Endothelial cell of umbilical vein (primary cell): ENCODE results near the gene MGAT5. TPM values are rescaled to one million over a fixed set of nuclear protein-coding genes. Genes with fewer than 3 reads are reported as not detected.

Experiments
- BruUV-seq: library from RNA; stranded (reverse); fragments of 400-500 nt; replicated peaks from 2 replicates; lab custom pipeline; 2021; lab: Mats Ljungman, UMichigan
- CTCF ChIA-PET: fragments of 300-600, 350-600 bp; sonication (Branson Sonifier 250); formaldehyde crosslinking; loops from one replicate; lab custom pipeline; 2021; ENCODE audit warnings: antibody characterized with exemption, inconsistent platforms; lab: Charles Lee
- POLR2A ChIA-PET: fragments of 300-600, 350-600 bp; sonication (Branson Sonifier 250); formaldehyde crosslinking; loops from one replicate; lab custom pipeline; 2021; ENCODE audit warnings: antibody characterized with exemption, inconsistent platforms; lab: Charles Lee
- DNase-seq: peaks from one replicate; pipeline ENCODE4 v3.0.0-alpha.2; 2011; ENCODE audit warnings: low read depth, low spot score
- FAIRE-seq: peaks from 2 replicates; lab custom pipeline; 2011; peaks lifted over from hg19 to GRCh38; lab: Jason Lieb, UNC
- H2AFZ ChIP-seq: 2 replicates; pipeline ENCODE4 v1.6.0; 2012; ENCODE audit warnings: low read depth, low read length, control low read depth, inconsistent platforms
- H3K27ac ChIP-seq: 2 replicates; pipeline ENCODE4 v1.5.1; 2011; ENCODE audit warnings: low read depth, mild to moderate bottlenecking, control low read depth, low read length, moderate library complexity; ENCODE audit not compliant: insufficient read depth
- H3K27me3 ChIP-seq, 2 experiments: 2 replicates each; pipeline versions ENCODE4 v1.6.0 to v1.6.1; 2011; ENCODE audit warnings: low read length in 2 of 2, mixed read lengths in 1 of 2; ENCODE audit not compliant: control insufficient read depth in 2 of 2, insufficient read depth in 2 of 2
- H3K36me3 ChIP-seq, 2 experiments: 2 replicates in 1 of 2; 3 replicates in 1 of 2; pipeline ENCODE4 v1.5.1; 2011; ENCODE audit warnings: low read length in 2 of 2, mild to moderate bottlenecking in 1 of 2, moderate library complexity in 1 of 2; ENCODE audit not compliant: control insufficient read depth in 2 of 2, insufficient read depth in 2 of 2; ENCODE audit errors: extremely low read depth in 1 of 2
- H3K4me1 ChIP-seq: 3 replicates; pipeline ENCODE4 v1.5.1; 2011; ENCODE audit warnings: mild to moderate bottlenecking, low read length; ENCODE audit not compliant: control insufficient read depth, insufficient read depth; ENCODE audit errors: extremely low read depth
- H3K4me2 ChIP-seq: 2 replicates; pipeline ENCODE4 v1.6.1; 2011; ENCODE audit warnings: low read length, control low read depth, mixed read lengths; ENCODE audit not compliant: insufficient read depth
- H3K4me3 ChIP-seq, 3 experiments: fragments of 200-600 bp in 1 of 3; sonication (generic), shearing (Covaris generic) in 1 of 3; replicated peaks in 1 of 3; 2 replicates each; pipeline ENCODE4 v1.5.1; 2011 to 2016; ENCODE audit warnings: control low read depth in 3 of 3, low read length in 3 of 3, mild to moderate bottlenecking in 2 of 3, inconsistent platforms in 1 of 3, low read depth in 1 of 3, moderate library complexity in 1 of 3; ENCODE audit not compliant: insufficient read depth in 1 of 3
- H3K79me2 ChIP-seq: 2 replicates; pipeline ENCODE4 v1.6.0; 2012; ENCODE audit warnings: low read length, inconsistent platforms; ENCODE audit not compliant: control insufficient read depth, insufficient read depth
- H3K9ac ChIP-seq: replicated peaks from 2 replicates; pipeline ENCODE3; 2011; ENCODE audit warnings: low read length, control low read depth; ENCODE audit not compliant: insufficient read depth; ENCODE audit errors: extremely low read depth
- H3K9me1 ChIP-seq: replicated peaks from 3 replicates; pipeline ENCODE4 v1.6.0; 2011; ENCODE audit warnings: mild to moderate bottlenecking, low read length; ENCODE audit not compliant: control insufficient read depth, insufficient read depth; ENCODE audit errors: extremely low read depth
- H3K9me3 ChIP-seq: replicated peaks from 2 replicates; pipeline ENCODE4 v1.5.1; 2012; ENCODE audit warnings: low read length, inconsistent platforms; ENCODE audit not compliant: control insufficient read depth, insufficient read depth
- H4K20me1 ChIP-seq: replicated peaks from 2 replicates; pipeline ENCODE3; 2011; ENCODE audit warnings: mild to moderate bottlenecking, low read length; ENCODE audit not compliant: control insufficient read depth, insufficient read depth; ENCODE audit errors: extremely low read depth
- CTCF ChIP-seq, 2 donors: IDR thresholded peaks; 1 replicate in 1 of 2; 2 replicates in 1 of 2; pipeline ENCODE4 v1.5.1; 2011; ENCODE audit warnings: low read length in 2 of 2, mild to moderate bottlenecking in 2 of 2, moderate library complexity in 2 of 2, control low read depth in 1 of 2, inconsistent platforms in 1 of 2, low read depth in 1 of 2; ENCODE audit not compliant: insufficient read depth in 1 of 2; ENCODE audit errors: extremely low read depth in 1 of 2
- EZH2 ChIP-seq: IDR thresholded peaks from 2 replicates; pipeline ENCODE4 v1.6.1; 2012; ENCODE audit warnings: borderline replicate concordance, low read depth, mild to moderate bottlenecking, moderate library complexity, low read length, inconsistent platforms; ENCODE audit not compliant: severe bottlenecking
- FOS ChIP-seq: IDR thresholded peaks from 2 replicates; pipeline ENCODE4 v1.6.1; 2011; ENCODE audit warnings: mild to moderate bottlenecking, low read length, moderate library complexity, borderline replicate concordance; ENCODE audit not compliant: insufficient read depth
- GATA2 ChIP-seq: IDR thresholded peaks from 2 replicates; pipeline ENCODE4 v1.7.0; 2011; ENCODE audit warnings: low read depth, mild to moderate bottlenecking, moderate library complexity, mixed read lengths, low read length; ENCODE audit not compliant: insufficient read length, insufficient read depth
- JUN ChIP-seq: IDR thresholded peaks from 2 replicates; pipeline ENCODE4 v1.6.1; 2011; ENCODE audit warnings: borderline replicate concordance, low read depth; ENCODE audit not compliant: insufficient read length, insufficient read depth
- MYC ChIP-seq: IDR thresholded peaks from one replicate; pipeline ENCODE4 v1.6.1; 2011; ENCODE audit warnings: mild to moderate bottlenecking, low read depth, low read length
- POLR2A ChIP-seq: IDR thresholded peaks from 2 replicates; pipeline ENCODE4 v1.6.1; 2012; ENCODE audit warnings: low read depth, mild to moderate bottlenecking, control low read depth, low read length
- POLR2AphosphoS5 ChIP-seq: IDR thresholded peaks from 2 replicates; pipeline ENCODE4 v1.6.1; 2012; ENCODE audit warnings: low read depth, mild to moderate bottlenecking, control low read depth, low read length, moderate library complexity; ENCODE audit not compliant: insufficient read depth
- dilution Hi-C: fragments of 300-500 bp; cut with MboI; formaldehyde crosslinking; loops from one replicate; pipeline ENCODE4 v1.15.0; 2019; ENCODE audit warnings: low sequenced_read_pairs; ENCODE audit not compliant: extremely low pct_ligation_motif_present
- intact Hi-C: fragments of 100-400 bp; cut with micrococcal nuclease; formaldehyde crosslinking; loops from one replicate; pipeline ENCODE4 v1.10.0; 2022
- polyA plus RNA-seq, 4 experiments: library from polyadenylated mRNA; depleted of rRNA in 3 of 4; stranded (reverse) in 3 of 4; unstranded in 1 of 4; fragments of >200 nt; gene quantifications; 2 replicates each; pipeline versions ENCODE4 v1.2.1 to v1.2.3, GENCODE V29; 2011 to 2012; ENCODE audit warnings: missing spikeins in 1 of 4
- total RNA-seq: library from RNA; stranded (reverse); gene quantifications from 2 replicates; pipeline ENCODE4 v1.2.3, GENCODE V29; 2021
- TF ChIP-seq, protein P1 (sequence below): IDR thresholded peaks from 2 replicates; pipeline ENCODE4 v1.6.1; 2011; ENCODE audit not compliant: insufficient read depth, insufficient read length

Gene MGAT5
- total and polyA plus RNA-seq, 2 donors (not counting 3 experiments of a cell fraction or from before 2014, with no cell fraction given): 17.7 to 84.1 TPM

GRCh38 chr2:134315471-134315870, 61.6 kb downstream of the MGAT5 start:
- no TSS peak for BruUV-seq
- H3K27me3 ChIP-seq: no peaks in the 10 kb centered on the region
- no peak overlapping the region for H2AFZ ChIP-seq
- H3K9me3 ChIP-seq: no peaks in the 10 kb centered on the region
- dilution Hi-C loops (no loop called here), intact Hi-C loops (no loop called here)
- H4K20me1 ChIP-seq: no peaks in the 10 kb centered on the region
- no peaks in the 10 kb centered on the region for H3K36me3 ChIP-seq
- TF ChIP-seq FOS (no peak), GATA2 (no peak)
- DNase-seq: no peak
- H3K9ac ChIP-seq: no peak overlapping the region
- H3K79me2 ChIP-seq: no peaks in the 10 kb centered on the region
- POLR2A ChIA-PET: no interaction called here
- H3K9me1 ChIP-seq: no peaks in the 10 kb centered on the region
- no peak for FAIRE-seq
- peaks cover 12% of the 10 kb centered on the region for H3K4me1 ChIP-seq
- no peak overlapping the region for H3K4me3 ChIP-seq
- CTCF ChIA-PET: interaction anchor here (0.6 to 1.6 kb wide), 2 partner anchors 97 to 430 kb away, joined by 3 read pairs; no protein-coding TSS in a partner anchor
- no peak overlapping the region for H3K27ac ChIP-seq
- H3K4me2 ChIP-seq: no peak overlapping the region

- Histone ChIP-seq H2AFZ (no peak overlapping the region), H4K20me1 (no peaks in the 10 kb centered on the region), H3K9me1 (no peaks in the 10 kb centered on the region), H3K79me2 (no peaks in the 10 kb centered on the region), H3K9me3 (no peaks in the 10 kb centered on the region), H3K4me1 (no peaks in the 10 kb centered on the region), H3K4me3 (no peak overlapping the region), H3K4me2 (no peak overlapping the region), H3K27me3 (no peaks in the 10 kb centered on the region), H3K36me3 (no peaks in the 10 kb centered on the region), H3K27ac (no peak overlapping the region), H3K9ac (no peak overlapping the region)
- dilution Hi-C loops: no loop called here
- no peak for FAIRE-seq
- intact Hi-C loops: no loop called here
- POLR2A ChIA-PET: no interaction called here
- no peak for TF ChIP-seq GATA2
- TF ChIP-seq FOS: no peak
- TF ChIP-seq EZH2: no peak
- no peak for TF ChIP-seq POLR2AphosphoS5
- no peak for TF ChIP-seq MYC
- no peak for TF ChIP-seq CTCF (IDR thresholded peaks at IDR 0.05; ENCODE audit: extremely low read depth in 1 of 2, insufficient read depth in 1 of 2, low read depth in 1 of 2, low read length in 2 of 2)
- TF ChIP-seq JUN: no peak
- TF ChIP-seq, protein P1, sequence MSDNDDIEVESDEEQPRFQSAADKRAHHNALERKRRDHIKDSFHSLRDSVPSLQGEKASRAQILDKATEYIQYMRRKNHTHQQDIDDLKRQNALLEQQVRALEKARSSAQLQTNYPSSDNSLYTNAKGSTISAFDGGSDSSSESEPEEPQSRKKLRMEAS: no peak
- no peak for TF ChIP-seq POLR2A
- CTCF ChIA-PET: interaction anchor here (0.7 to 2.3 kb wide), 2 partner anchors 67 to 131 kb away, joined by 3 to 7 read pairs; no protein-coding TSS in a partner anchor
- BruUV-seq: no TSS peak
- DNase-seq: no peak
These were observed 65.9 kb downstream of the MGAT5 start for GRCh38 chr2:134319596-134320254.
